ENCODE data around the gene NEUROD4.

- TF ChIP-seq, protein P1, sequence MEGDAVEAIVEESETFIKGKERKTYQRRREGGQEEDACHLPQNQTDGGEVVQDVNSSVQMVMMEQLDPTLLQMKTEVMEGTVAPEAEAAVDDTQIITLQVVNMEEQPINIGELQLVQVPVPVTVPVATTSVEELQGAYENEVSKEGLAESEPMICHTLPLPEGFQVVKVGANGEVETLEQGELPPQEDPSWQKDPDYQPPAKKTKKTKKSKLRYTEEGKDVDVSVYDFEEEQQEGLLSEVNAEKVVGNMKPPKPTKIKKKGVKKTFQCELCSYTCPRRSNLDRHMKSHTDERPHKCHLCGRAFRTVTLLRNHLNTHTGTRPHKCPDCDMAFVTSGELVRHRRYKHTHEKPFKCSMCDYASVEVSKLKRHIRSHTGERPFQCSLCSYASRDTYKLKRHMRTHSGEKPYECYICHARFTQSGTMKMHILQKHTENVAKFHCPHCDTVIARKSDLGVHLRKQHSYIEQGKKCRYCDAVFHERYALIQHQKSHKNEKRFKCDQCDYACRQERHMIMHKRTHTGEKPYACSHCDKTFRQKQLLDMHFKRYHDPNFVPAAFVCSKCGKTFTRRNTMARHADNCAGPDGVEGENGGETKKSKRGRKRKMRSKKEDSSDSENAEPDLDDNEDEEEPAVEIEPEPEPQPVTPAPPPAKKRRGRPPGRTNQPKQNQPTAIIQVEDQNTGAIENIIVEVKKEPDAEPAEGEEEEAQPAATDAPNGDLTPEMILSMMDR (IDR thresholded peaks at IDR 0.05; ENCODE audit: low read depth, low read length), result no peak
- TF ChIP-seq EZH2phosphoT487 (IDR thresholded peaks at IDR 0.05; ENCODE audit: low read depth), result no peak
These were observed 37.7 kb downstream of the NEUROD4 start for GRCh38 chr12:55057481-55057880.
